8988T (cell line): ENCODE results near the gene MTHFD2L.
"Not testable (repeated sequence)": the region's sequence is repeated elsewhere in the genome, so short reads cannot be mapped to it uniquely, and the experiment has no call there.

Experiments
- DNase-seq: peaks from one replicate; pipeline ENCODE4 v3.0.0; 2011

The MTHFD2L gene

DNA sequence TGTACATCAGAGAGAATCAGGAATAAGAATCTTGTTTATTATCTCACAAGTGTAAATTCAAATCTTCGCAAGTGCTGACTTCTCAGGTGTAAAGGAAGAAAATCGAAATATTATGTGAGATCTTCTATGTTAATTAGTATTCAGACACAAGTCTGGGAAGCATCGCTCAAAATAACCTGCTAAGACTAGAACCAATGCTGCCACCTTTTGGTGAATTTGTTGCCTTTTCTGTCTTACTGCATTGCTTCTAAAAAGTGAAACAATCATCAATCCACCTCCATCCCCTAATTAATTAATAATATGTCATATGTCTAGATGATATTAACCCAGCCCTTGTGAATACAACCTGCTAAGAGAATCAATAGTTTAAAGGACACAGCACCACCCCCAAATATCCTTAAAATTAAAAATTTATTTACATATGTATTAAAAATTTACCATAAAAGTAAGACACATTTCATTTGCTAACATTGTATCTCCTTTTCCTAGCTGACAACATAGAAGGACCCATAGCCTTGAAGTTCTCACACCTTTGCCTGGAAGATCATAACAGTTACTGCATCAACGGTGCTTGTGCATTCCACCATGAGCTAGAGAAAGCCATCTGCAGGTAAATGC, 153.9 kb downstream of the MTHFD2L start:
- no peak for DNase-seq

DNA sequence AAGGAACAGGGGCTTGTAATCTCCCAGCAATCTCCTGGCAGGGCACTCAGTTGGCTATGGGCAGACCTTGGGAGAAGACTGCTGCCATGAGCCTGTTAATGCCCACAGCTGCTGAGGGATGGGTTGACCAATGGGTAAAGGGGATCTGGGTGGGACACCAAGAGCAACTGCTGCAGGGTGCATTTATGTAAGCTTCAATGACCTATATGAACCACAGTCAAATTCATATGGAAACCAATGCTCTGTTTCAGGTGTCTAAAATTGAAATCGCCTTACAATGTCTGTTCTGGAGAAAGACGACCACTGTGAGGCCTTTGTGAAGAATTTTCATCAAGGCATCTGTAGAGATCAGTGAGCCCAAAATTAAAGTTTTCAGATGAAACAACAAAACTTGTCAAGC, 156.4 kb downstream of the MTHFD2L start:
- no peak for DNase-seq

DNA sequence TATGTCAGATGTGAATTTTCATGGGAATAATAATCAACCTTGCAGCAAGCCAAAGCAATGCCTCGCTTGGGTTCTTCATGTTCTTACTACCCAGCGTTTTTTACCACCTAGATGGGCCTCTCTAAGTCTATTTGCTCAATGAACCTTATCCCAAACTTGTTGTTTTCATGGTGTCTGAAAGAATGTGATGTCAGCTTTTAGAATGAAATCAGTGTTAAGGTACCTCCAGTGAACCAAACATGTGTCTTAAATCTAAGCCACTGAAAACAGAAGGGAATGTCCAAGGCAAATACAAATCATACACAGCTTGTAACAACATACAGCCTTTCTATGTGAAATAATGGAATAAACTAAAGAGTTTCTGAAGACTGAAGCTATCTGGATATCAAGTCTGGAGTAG, 157.0 kb downstream of the MTHFD2L start:
- DNase-seq, result no peak

DNA sequence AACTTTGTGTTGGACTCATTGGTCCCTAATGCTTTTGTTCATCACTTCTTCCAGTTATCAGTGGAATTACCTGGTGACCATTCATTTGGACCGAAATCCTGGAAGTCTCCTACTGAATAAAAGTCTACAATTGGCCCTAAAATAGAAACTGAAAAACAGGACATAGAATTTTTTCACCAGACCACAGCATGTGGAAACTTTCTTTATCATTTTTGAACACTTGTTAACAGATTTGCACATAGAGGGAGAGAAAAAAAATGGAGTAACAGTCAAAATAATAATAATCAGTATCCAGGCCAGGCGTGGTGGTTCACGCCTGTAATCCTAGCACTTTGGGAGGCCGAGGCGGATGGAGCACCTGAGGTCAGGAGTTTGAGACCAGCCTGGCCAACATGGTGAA, 157.5 kb downstream of the MTHFD2L start:
- DNase-seq, result no peak

DNA sequence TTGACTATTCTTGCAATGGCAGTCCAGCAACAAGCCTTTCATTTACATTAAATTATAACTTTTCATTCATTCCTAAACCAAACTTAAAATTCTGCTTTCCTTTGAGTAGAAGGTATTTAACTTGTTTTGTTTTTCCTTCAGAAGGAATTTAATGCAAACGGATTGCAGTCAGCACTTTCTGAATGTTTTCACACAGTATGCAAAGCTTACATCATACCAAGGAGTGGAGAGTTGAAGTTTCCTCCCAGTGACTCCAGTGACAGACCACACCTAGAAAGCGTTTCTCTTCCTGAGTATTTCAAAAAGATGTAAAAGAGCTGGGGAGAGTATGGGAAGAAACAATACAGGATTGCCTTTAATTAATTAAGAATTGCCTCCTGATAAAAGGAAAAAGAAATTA, 158.5 kb downstream of the MTHFD2L start:
- no peak for DNase-seq

DNA sequence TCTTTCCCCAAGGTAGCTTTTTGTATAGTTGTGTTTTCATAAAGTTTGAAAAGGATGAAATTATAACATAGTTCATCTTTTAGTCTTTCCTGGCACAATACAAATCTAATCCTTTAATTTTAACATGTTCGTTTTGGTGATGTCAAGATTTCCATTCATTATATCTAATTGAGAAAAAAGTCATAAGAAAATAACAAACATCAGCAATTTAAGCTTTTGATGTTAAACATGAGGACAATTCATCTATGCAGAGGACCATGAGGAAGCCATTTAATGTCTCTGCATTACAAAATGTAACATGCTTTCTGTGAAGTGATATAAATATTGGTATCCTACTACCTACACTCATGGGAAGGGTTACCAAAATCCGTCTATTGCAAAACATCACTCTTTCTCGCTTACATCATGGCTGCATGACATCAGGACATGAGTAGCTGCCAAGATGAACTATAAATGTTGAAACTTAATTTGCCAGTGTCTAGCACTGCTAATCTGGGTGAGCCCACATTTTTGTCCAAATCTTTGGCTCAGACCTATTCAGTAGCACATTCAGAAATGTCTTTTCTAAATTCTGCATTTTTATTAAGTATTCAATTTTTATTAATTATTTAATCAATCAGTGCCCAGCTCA, 159.8 kb downstream of the MTHFD2L start:
- DNase-seq, result no peak

DNA sequence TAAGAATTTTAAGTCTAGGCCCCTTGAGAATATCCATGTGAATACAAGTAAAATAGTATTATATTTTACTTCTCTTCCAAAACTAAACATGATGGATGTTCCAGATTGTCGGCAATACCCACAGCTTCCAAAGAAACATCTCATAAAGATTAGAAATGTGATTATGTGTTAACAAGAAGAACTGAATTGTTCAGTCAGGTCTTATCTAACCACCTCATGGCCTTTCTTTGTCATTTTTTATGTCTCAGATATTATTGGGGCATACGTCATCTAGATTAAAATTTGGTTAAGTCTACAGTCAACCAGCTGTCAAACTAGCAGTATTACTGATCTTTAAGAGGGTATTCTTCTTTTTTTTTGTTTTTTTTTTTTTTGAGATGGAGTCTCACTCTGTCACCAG, 160.4 kb downstream of the MTHFD2L start:
- DNase-seq, result no peak

DNA sequence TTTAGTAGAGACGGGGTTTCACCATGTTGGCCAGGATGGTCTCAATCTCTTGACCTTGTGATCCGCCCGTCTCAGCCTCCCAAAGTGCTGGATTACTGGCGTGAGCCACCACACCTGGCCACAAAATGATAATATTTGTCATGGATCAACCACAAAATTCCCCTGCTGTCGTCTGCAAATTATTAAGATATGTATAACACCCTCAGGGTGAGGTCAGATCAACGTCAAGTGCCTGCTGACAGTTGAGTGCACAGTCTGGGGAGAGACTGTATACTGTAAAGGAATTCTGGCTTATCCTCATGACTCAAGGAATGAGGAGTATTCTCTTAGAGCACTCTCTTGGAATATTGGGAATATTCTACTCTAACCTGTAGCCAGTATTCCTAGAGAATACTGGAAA, 161.6 kb downstream of the MTHFD2L start:
- no peak for DNase-seq

DNA sequence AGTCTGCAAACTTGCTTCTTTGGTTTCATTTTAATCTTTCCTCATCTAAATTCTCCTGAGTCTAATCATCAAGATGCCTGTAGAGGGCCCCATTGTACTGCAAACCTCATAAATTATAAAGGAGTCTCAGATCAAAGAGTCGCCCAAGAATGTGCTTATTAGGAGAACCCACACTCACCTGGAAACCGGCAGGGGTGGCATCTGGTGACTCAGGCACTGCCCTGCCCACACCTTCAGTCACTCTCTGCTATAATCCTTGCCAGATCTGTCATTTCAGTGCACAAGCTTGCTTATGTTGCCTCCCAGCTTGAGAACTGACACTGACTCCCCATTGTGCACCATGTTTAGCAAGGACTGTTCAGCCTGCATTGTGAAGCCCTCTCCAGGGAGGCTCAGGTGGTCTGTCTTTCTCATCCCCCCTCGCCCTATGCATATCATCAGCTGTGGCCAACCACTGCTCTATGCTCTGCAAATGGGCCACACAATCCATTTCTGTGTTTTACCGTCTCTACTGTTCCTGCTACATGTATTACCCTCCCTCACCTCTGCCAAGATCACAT, 162.7 kb downstream of the MTHFD2L start:
- DNase-seq, result no peak

DNA sequence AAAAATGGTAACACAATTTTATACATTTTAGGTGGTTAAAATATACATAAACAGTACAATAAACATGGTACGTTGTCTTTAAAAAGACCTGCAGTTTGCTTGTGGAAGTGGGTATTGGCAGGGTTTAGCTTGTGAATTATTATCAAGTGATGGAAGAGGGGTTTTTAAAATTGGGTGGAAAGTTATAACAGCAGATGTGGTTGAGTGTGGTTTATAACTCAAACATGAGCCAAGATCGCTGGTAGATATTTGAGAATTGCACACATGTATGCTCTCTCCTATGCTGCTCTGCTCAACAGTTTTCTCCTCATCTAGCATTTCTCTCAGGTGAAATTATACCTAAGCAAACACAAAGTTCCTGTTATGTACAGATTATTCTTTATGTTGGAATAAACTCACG, 164.4 kb downstream of the MTHFD2L start:
- no peak for DNase-seq

DNA sequence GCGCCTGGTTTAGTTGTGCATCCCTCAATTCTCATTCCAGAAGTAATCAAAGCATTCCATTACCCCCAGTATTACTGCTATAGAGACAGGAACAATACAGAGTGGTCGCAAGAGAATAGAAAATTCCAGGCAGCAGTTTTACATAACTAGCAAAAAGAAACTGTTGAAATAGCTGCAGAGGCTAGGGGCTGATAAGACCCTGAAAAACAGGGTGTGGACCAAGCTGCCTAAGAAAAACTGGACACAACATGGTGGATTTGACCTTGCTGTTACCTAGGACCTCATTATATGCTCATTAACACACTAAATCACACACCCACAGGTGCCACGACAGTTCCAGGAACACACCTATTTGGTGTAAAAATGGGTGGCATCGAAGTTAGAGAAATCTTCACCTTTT, 165.7 kb downstream of the MTHFD2L start:
- no peak for DNase-seq

DNA sequence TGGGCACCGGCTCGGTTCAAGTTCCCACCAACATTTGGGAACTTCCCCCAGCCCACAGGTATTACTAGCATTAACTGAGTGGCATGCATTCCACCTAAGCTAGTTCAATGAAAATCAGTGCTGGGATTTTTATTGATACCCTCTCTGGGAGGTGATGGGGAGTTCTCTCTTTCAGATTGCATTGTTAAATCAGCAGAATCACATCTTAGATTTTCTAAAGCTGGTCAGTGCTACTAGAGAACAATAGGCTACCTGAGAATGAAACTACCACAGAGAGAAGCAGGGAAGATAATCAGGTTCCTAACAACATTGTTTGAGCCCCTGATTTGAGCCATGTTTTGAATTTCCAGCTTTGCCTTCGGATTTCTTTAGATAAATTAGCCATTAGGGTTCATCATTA, 166.3 kb downstream of the MTHFD2L start:
- DNase-seq, result no peak

DNA sequence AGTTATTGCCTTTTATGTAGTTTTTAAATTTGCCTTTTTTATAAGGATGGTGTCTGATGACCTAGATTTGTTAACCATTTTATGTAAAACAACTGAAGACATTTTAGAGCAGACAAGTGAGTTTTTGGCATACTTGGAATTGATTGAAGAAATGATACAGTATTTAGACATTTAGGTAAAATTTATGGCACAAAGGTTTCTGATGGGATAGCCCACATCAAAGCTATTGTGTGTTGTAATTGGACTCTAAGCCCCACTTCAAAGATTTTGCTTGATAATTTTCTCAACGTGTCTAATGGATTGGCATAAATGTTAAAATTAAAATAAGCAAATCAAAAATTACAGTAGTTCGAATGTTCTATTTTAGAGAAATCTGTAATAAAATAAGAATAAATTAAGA, 168.0 kb downstream of the MTHFD2L start:
- DNase-seq, result no peak

DNA sequence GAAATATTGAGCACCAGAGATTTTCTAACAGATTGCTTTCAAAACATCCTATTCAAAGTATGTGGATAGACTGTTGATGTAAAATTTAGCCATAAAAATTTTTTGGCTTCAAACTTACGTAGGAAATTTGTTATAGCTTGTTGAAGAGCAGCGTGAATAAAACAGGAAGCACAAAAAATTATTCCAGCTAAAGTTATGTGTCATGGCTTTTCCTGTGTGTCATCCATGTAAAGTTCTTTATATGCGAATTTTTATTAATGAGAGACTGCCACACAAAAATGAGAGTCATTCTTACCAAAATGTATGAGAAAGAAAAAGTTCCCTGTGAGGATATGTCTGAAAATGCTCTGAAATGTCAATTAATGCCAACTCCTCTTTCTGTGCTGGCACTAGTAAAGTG, 169.8 kb downstream of the MTHFD2L start:
- DNase-seq, result no peak

DNA sequence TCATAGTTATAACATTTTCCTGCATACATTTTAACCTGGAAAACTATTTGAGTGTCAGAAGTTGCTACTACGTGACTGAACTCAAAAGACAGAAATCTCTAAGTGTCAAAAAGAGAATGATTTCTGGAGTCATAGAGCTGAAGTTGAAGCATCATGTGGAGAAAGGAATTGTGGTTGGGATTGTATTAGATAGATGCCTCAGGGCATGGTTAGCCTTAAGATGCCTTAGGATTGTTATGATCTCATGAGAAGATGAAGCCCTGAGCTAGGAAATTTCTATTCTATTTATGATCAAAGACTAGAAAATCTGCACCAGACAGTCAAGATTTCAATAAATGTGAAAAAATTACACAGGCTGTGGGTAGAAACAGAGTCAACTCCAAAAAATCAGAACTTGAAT, 170.6 kb downstream of the MTHFD2L start:
- DNase-seq, result no peak

DNA sequence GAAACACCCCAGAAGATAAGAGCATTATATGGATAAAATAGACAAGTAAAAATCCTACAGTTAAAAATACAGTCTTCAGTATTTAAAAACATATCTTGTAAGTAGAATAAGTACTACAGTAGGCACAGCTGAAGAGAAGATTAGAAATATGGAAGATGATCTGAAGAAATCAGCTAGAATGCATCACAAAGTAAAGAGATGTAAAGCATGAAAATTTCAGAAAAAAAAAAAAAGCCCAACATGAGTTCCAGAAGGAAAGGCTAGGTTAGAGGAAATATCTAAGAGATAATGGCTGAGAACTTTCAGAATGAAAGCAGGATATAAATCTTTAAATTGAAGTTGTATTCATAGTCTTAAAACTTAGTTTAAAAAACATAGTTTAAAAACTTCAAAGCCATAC, 171.4 kb downstream of the MTHFD2L start:
- DNase-seq, result no peak

DNA sequence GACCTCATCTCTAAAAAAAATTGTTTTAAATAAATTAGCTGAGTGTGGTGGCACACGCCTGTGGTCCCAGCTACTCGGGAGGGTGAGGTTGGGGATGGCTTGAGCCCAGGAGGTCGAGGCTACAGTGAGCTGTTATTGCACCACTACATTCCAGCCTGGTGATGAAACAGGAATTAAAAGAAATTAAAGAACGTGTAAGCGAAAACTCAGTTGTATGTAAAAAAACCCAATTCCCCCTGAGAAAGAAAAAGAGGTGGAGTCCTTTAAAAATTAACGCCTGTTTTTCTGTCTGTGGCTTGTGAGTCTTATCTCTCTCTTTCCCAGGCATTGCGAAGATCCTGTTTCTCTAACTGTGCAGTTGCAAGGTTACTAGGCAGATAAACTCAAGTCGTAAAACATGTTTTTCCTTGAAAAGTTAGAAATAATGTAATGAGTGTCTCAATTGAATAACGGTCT, 172.4 kb downstream of the MTHFD2L start:
- DNase-seq, result no peak

DNA sequence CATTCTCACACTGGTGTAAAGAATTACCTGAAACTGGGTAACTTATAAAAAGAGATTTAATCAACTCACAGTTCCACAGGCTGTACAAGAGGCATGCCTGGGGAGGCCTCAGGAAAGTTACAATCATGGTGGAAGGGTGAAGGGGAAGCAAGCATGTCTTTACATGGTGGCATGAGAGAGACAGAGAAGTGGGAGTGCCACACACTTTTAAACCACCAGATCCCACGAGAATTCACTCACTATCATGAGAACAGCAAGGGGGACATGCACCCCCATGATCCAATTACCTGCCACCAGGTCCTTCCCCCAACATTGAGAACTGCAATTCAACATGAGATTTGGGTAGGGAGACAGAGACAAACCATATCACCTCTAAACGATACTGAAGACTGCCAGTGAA, 173.3 kb downstream of the MTHFD2L start:
- DNase-seq, result no peak

DNA sequence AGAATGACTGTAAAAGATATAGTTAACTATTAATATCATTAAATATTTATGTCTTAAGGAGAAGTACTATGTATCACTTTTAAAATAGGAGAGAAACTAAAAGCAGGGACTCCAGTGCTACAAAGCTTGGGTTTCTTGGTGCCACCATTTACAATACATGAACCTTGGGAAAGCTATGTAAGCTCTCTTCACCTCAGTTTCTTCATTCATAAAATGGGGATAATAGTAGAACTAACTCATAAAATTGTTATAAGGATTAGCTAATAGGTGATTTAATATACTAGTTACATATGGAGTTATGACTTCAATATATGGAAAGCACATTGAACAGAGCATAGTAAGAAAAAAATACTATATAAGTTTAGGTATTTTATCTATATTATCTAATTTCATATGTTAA, 174.0 kb downstream of the MTHFD2L start:
- no peak for DNase-seq

DNA sequence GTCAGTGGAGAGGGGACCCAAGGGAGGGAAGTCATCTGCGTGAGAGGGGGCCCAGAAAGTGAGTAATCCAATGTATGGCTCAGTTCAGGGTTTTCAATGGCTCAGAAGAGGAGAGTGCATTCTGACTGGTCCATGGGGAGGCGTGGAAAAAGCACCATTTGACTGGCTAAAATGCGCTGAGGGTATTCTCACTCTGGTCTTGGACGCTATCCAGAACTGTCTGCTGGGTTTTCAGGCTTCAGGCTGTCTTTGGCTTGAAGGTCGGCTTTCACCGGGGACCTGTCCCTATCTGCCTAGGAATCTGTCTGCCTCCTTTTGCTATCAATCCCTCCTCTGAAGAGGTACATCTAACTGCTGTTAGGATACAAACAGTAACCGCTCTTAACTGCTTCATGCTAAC, 176.7 kb downstream of the MTHFD2L start:
- DNase-seq, result no peak

DNA sequence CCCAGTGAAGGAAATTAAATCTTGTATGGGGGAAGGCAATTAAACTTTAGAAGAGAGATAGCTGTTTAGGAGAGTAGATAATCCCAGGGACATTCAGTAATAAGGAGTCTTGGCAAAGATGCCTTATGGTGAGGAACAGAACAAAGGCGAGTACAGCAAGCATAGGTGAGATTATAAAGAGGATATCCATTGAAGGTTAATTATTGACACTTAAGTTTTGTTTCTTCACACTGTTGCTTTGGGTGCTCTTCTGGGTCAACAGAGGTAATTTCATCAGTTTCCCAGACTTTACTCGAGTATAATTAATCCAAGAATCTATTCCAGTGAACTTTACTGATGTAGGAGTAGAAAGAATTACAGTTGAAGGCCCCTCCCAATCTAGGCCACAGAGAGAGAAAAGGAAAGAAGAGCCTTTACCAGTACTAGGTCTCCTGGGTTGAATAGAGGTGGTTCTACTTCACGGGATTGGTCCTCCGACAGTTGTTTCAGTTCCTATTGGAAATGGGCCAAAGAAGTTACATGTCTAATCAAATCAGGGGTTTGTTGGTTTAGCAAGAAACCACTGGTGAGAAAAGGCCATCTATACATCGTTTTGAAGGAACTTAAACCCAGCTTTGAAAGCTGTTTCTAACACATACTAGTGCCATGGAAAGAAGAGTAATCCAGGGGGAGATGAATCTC, 177.6 kb downstream of the MTHFD2L start:
- no peak for DNase-seq

DNA sequence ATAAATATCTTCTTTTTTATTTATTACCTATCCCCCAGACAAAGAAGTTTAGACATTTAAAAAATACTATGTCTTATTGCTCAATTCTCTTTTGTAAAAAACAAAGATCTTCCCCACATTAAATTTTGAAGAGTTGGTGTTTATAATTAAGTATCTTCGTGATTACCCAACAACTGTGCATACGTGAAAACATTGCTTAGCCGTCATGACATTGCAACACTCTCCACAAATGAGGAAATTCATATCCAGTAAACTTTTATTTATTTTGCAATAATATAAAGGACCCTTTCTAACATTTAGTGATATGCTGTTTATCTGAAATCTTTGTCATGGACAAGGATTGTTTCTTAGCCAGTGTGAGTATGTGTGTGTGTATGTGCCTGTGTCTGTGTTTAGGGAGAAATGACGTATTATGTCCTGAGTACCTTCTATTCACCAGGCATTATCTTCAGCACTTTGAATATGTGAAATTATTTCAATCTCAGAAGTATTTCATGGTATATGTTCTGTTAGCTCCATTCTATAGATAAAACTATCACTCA, 180.9 kb downstream of the MTHFD2L start:
- no peak for DNase-seq

DNA sequence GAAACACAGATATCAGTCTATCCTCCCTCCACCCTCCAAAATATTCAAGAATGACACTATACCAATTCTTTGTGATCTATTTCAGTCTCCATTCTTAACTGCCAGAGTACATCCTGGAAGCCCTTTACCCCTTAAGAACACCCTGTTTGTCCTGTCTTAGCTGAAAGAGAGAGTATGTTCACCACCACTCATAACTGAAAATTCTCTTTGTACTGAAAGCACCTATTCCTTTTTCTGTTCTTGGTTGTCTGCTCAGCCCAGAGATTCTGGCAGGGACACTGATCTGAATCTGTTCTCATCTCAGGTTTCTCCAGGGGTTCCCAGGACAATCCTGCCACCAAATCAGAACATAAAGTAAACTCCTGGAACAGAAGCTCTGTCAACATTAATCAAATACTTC, 181.6 kb downstream of the MTHFD2L start:
- DNase-seq, result no peak

DNA sequence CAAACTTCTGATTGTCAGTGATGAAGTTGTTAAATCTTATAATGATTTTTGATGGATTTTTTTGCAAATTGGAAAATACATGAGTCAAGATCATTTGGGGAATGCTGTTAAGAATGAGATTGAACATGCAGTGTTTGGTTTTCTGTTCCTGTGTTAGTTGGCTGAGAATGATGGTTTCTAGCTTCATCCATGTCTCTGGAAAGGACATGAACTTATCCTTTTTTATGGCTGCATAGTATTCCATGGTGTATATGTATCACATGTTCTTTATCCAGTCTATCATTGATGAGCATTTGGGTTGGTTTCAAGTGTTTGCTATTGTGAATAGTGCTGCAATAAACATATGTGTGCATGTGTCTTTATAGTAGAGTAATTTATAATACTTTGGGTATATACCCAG, 182.5 kb downstream of the MTHFD2L start:
- DNase-seq, result not testable (repeated sequence)
